NOMO-1 treated with dmso at 0.1 percent for 144 hours (cell line): ENCODE measurements around the gene AOC2.

ENCODE experiments used
- DNase-seq: peaks from one replicate; lab custom pipeline; 2025; ENCODE audit not compliant: unreplicated experiment; lab: John Stamatoyannopoulos, UW

Gene AOC2, protein sequence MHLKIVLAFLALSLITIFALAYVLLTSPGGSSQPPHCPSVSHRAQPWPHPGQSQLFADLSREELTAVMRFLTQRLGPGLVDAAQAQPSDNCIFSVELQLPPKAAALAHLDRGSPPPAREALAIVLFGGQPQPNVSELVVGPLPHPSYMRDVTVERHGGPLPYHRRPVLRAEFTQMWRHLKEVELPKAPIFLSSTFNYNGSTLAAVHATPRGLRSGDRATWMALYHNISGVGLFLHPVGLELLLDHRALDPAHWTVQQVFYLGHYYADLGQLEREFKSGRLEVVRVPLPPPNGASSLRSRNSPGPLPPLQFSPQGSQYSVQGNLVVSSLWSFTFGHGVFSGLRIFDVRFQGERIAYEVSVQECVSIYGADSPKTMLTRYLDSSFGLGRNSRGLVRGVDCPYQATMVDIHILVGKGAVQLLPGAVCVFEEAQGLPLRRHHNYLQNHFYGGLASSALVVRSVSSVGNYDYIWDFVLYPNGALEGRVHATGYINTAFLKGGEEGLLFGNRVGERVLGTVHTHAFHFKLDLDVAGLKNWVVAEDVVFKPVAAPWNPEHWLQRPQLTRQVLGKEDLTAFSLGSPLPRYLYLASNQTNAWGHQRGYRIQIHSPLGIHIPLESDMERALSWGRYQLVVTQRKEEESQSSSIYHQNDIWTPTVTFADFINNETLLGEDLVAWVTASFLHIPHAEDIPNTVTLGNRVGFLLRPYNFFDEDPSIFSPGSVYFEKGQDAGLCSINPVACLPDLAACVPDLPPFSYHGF

DNA sequence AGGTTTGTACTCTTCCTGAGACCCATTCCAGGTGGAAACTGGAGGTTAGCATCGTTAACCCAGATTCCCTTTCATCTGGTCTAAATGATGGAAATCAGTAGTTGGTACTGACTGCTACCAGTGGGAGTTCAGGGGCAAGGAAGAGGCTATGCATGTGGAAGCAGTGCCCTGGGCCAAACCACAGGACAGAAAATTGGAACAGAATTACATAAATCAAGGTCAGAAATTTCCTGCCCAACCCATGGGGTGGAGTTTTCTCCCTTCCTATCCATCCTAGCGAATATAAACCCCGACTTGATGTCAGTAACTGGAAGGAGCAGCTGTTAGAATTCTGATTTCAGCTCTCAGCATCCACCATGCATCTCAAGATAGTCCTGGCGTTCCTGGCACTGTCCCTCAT, at the start of gene AOC2:
Gene AOC2 (plus strand): TSS at position 310 of the 400 bp plus-strand sequence. CDS start 47 bp downstream, at position 357.
- no peak for DNase-seq

DNA sequence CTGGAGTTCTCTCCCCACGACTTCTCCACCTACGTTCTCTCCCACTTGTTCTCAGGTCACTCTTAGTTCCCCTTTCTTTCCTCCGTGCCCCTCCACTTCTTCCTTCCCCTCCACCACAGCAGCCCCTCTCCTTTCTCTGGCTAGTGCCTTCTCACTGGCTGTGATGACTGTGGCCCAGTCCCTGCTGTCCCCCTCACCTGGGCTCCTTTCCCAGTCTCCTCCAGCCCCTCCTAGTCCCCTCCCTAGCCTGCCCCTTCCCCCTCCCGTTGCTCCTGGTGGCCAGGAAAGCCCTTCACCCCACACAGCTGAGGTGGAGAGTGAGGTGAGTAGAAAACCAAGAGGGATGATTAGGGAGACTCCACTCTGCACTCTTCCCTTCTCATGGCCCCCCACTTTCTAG, 49.3 kb upstream of the AOC2 start:
- DNase-seq = no peak

DNA sequence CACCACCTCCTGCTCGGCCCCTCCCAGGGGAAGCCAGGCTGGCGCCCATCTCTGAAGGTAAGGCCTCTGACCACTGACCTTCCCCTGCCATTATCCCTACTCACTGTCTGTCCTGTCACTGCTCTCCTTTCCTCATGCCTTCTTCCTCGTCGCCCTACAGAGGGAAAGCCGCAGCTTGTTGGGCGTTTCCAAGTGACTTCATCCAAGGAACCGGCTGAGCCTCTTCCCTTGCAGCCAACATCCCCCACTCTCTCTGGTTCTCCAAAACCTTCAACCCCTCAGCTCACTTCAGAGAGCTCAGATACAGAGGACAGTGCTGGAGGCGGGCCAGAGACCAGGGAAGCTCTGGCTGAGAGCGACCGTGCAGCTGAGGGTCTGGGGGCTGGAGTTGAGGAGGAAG, 48.9 kb upstream of the AOC2 start:
- DNase-seq = no peak

DNA sequence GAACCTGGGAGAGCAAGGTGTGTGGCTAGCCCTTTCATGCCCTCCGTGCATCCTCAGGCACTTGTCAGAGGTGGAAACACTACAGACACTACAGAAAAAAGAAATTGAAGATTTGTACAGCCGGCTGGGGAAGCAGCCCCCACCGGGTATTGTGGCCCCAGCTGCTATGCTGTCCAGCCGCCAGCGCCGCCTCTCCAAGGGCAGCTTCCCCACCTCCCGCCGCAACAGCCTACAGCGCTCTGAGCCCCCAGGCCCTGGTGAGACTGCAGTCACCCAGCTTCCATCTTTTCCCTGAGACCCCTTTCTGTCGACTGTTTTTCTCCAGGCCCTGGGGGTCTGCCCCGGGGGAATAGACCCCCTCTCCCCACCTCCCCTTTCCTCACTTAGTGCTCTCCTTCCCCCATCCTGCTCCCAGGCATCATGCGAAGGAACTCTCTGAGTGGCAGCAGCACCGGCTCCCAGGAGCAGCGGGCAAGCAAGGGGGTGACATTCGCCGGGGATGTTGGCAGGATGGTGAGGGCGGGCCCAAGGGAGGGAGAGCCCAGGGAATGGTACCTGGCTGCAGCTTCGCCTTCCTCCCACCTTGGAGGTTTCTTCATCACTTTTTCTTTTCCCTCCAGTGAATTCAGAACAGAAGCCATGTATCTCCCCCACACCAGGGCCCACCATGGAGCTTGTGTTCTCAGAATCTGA, 48.2 kb upstream of the AOC2 start:
- DNase-seq = no peak

DNA sequence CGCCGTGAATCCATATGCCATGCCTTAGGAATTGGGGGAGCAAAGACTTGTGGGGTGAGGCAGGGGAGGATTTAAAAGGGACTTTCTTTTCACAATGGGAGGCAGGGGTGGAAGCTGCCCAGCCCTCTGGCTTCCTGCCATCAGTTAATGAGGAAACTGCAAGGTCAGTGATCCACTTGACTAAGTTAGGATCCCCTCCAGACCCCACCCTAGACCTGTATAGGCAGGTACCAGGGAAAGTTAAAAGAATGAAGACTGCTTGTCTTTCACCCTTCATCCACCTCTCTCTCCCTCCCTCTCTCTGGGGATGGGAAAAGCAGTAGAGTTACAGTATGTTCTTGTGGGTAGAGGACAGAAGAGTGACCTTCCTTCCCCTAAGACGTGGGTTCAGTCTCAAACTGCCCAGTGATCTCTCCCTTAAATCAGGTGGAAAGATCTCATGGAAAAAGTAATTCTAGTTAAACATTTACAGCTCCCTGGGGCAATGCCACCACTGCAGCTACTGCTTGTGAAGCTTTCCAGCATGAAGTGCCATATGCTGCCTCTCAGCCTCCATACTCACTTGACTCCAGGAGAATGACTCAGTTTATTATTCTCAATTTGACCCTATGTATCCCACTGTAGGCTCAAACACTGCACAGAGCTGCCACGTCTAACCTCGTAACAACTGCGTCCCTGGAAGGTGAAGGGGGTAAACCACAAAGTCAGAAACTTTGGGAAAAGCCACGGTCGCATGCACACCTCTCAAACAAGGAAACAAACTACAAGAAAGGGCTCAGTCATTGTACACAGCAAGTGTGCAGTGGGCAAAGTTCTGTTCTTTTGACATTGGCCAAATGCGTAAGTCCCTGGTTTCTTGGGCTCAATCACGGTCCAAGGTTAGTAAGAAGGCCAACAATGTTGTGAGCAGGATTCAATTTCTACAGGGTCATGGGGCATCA, 47.0 kb upstream of the AOC2 start:
- DNase-seq = no peak

DNA sequence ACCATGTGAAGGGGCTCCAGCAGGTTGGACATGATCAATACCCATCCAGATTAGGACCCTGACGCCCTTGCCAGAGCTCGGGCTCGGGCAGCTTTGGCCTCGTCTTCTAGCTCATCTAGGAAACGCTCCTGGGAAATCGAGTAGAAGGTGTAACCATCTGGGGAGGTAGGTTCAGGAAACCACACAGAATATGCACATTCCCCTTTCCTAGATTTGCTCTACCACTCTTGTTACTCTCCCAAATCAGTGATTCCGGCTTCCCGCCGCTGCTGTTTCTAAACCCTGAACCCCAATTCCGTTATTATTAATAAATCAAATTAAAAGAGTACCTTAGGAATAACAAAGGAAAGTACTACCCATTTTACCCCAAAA, 46.4 kb upstream of the AOC2 start:
- no peak for DNase-seq

DNA sequence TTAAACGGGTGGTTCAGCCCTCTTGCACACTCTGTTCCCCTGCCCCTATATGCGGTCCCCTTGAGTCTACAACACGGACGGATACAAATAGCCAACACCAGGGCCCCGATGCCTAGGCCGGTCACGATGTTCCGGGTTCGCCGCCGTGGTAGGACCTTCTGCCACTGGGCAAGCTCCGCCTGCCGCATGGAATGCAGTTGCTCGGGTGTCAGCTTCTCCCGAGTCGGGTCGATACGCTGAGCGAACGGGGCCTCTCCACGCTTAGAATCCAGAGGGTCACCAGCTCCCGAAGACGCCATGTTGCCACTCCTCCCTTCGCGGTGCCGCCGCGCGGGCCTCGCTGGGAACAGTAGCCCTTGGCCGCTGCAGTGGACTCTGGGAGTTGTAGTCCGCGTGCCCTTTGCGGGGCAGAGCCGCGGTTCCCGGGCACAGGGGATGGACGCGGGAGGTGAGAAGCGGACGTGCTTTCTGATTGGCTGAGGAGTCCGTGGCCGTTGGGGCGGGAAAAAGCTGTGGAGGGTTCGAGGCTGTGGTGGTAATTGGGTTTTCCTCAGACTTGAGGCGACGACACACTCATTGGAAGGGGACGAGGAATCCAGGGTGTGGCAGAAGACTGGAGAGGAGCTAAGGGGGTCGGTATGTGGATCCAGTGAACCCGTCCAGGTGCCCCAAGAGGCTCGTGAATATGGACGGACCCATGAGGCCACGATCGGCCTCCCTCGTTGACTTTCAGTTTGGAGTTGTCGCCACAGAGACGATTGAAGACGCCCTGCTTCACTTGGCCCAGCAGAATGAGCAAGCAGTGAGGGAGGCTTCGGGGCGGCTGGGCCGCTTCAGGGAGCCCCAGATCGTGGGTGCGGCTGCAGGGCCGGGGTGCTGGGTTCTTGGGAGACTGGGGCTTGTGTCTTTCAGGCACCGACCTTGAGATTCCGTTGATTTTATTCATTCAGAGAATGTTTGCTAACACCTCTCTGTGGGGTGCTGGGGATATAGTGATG, 45.7 kb upstream of the AOC2 start, which contains the start of the genes CNTD1 and COA3:
Gene CNTD1 (plus strand): TSS at position 479 of the 998 bp plus-strand sequence. CDS start 207 bp downstream, at position 686.
Gene COA3 (minus strand): TSS at position 322 of the 998 bp plus-strand sequence. CDS start 23 bp downstream, at position 299.
- peak; percentile 71 for DNase-seq

DNA sequence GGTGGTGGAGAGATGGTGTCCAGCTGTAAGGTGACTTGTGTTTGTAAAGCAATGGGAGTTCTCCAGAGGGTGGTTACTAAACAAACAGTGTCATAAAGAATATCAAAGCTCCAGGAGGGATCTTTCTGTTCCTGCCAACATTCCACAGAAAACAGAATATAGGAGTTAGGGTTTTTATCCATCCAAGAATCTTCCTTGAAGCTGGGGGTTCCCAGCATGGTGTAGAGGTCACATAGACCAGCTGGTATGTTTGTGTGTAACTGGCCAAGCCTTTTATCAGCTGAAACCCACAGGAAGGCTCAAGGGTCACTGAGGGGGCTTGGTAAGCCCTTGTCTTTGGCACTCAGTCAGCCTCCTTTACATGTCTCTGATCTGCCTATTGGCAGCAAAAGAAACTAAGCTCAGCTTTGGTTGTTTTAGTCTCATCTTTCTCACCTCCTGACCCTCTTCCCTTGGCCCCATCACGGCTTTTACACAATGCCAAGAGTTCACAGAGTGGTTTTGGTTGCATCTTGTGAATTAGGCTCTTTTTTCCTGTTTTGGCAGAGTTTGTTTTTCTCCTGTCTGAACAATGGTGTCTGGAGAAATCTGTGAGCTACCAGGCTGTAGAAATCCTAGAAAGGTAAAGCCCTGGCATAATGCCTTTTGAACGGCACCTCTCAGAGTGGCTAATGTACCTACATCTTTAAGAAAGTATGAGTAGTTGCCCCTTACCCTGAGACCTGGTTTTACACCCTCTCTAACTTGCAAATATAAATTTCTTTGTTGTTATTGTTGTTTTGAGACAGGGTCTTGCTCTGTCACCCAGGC, 41.1 kb upstream of the AOC2 start:
- no peak for DNase-seq

DNA sequence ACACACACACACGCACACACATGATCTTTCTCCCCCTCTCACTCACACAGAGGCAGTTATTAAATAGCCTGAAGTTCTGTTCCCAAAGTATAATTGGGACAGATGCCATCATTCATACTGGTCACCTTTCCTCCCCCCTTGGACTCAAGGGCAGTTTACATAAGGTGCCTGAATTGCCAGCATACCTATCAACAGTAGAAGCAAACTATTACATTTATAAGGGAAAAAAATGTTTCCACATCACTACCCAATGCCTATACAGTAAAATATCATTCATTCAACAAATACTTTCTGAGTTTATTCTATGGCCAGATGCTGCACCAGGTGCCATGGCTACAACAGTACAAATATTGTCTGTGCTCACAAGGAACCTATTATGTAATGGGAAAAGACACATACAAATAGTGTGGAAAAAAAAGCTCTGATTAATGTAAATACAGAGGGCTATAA, 39.4 kb upstream of the AOC2 start:
- DNase-seq = no peak

DNA sequence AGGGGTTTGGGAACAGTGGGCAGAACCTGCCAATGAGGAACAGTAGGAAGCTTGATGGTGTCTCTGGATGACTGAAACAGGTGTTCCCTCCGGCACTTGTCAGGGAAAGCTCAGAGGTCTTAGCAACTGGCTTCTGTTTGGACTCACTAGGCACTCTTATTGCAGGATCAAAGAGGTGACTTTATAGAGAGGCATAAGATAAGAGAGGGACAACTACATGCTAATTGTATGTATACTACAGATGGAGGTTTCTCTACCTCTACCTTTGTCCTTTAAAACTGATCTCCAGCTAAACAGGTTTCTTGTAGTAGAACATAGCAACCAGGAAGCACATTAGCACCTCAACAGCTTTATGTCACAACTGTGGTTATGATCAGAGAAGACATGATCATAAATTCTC, 38.1 kb upstream of the AOC2 start:
- no peak for DNase-seq

DNA sequence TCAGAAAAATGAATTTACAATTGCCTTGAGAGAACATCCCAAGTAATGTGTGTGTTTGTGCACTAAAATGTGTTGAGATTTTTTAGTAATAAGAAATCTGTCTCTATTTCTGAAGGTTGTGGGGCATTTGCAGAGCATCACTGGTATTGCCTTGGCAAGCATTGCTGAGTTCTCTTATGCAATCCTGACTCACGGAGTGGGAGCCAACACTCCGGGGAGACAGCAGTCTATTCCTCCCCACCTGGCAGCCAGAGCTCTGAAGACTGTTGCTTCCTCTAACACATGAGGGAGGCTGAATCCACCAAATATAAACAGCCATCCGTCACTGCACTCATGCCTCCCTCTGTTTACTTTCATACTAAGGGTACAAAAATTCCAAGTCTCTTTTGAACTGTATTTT, 35.1 kb upstream of the AOC2 start:
- no peak for DNase-seq

DNA sequence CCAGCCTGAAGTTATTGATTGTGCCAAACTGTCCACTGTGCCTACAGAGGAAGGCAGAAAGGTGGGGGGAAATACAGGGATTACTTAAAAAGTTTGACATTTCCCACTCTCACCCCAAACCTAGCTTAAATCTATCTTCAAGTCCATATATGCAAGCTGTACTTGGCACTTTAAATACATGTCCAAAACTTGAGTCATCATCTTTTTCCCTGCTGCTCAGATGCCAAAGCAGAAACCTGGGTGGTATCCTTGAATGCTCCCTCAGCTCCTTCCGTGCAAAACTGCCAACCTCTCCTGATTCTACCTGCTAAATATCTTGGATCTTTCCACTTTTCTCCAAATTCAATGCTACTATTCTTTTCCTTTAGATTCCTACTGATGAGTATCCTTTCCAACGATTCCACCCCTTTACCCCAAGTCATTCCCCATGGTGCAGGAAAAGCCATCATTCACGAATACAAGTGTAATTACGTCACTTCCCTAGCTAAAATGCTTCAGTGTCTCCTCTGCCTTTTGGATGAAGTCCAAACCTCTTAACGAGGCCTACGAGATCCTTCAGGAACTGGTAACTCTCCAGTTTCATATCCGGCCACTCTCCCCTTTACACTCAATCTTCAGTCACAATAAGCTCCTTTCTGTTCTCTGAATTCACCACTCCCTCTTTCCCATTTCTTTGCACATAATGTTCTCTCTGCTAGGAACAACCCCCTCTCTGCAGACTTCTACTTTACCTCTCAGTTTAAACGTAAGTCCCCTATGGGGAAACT, 29.6 kb upstream of the AOC2 start:
- no peak for DNase-seq

DNA sequence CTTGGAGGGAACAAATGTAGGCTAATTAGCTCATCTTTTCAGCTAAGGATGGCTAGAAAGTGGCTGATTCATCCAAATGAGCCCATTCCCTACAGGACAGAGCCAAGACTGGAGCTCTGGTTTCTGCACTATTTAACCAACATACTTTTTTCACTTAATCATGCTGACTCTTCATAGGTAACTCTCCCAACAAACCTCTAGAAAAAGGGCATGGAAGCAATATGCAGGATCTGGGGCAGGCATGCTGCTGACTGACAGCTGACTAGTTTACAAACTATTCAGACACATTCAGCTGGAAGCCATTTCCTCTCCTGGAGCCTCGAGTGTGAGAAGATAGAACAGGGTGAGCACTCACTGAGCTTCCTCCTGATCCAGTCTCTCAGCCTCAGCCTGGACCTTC, 26.5 kb upstream of the AOC2 start:
- no peak for DNase-seq

DNA sequence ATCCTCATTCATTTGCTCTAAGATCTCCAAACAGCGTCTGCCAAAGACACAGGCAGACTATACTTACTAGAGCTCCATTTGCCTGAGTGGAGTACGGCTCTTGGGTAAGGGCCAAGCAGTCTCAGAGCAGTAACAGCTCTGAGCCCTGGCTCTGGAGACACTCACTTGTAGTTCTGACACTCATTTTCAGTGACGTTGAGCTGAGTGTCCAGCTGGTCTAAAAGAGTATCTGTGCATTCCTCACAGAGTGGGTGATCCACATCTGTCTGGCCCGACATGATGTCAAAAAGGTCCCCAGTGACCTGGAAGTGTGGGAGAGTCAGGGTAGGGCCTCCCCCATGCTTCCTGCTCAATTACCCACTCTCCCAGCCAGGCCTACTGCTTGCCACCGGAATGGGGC, 26.0 kb upstream of the AOC2 start:
- no peak for DNase-seq

DNA sequence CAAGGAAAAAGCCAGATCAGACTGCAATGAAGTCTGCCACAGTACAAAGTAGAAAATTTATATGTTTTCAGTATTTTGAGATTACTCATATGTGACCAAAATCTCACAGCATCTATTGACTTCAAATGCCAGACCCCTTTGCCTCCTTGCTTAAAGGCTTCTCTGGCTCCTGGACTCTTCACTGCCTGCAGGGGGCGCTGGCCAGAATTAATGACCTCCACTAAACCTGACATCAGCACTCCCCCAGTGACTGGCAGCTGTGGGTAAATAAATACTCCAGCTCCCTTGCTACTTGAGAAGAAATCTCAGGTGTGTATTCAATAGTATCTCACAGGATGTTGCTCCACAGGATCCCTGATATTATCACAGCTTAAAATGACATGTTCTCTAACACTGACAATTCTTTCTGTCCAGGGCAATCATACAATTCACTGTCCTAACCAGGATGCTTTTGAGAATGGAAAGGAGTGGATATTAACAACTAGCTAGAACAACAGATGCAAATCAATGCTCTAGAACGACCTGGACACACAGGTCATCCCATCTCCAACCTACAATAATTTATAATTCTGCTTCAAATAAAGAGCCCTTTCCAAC, 24.3 kb upstream of the AOC2 start:
- DNase-seq = peak; percentile 30

DNA sequence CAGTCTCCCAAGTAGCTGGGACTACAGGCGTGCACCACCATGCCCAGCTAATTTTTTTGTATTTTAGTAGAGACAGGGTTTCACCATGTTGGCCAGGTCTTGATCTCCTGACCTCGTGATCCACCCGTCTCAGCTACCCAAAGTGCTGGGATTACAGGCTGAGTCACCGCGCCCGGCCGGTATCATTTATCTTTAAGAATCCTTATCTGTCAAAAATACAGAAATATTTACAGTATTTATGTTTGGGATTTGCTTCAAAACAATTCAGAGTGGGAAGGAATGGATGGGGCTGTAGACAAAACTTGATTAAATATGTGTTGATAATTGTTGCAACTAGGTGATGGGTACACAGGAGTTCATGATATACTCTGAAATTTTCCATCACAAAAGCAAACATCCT, 23.2 kb upstream of the AOC2 start:
- no peak for DNase-seq

DNA sequence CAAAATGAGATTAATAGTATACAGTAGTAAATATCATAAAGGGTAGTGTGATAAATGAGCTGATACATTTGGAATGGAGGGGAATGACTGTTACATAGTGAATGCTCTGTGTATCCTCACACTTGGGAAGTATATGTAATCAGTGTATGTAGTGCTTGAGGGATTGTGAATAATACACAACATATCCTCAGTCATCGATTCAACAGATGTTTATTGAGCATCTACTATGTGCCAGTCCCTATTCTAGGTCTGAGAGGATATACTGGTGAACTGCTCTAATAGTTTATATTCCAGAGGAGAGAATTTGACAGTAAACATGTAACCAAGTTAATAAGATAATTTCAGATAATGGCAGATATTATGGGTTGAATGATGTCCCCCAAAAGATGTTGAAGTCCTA, 16.9 kb upstream of the AOC2 start:
- no peak for DNase-seq
